HepG2 (cell line): ENCODE measurements around the gene NAP1L4. TPM values are rescaled to one million over a fixed set of nuclear protein-coding genes. Genes with fewer than 3 reads are reported as not detected.

Source experiments
- ATAC-seq: fragments of 200-7000 bp; cut with Tn5 transposase; 3 replicates; pipeline ENCODE4 v1.9.1; 2020; ENCODE audit warnings: mild to moderate bottlenecking, moderate library complexity
- BruUV-seq: library from RNA; stranded (reverse); fragments of 400-500 nt; replicated peaks from 2 replicates; lab custom pipeline; 2021; lab: Mats Ljungman, UMichigan
- CTCF ChIA-PET: fragments of 300-600 bp; formaldehyde crosslinking; extraction: SDS; loops from one replicate; lab custom pipeline; 2021; ENCODE audit warnings: low total read pairs, inconsistent platforms, low intra/inter-chr PET ratio; lab: Yijun Ruan, JAX
- POLR2A ChIA-PET: fragments of 350-600 bp; sonication (Branson Sonifier 250); formaldehyde crosslinking; loops from one replicate; lab custom pipeline; 2020; ENCODE audit warnings: antibody characterized with exemption, inconsistent platforms; lab: Yijun Ruan, JAX
- DNase-seq: peaks from one replicate; pipeline ENCODE4 v3.0.0-alpha.2; 2015; ENCODE audit warnings: low spot score
- FAIRE-seq: peaks from 3 replicates; lab custom pipeline; 2011; peaks lifted over from hg19 to GRCh38; lab: Jason Lieb, UNC
- H2AFZ ChIP-seq: one replicate; pipeline ENCODE4 v1.6.1; 2011; ENCODE audit warnings: low read length, inconsistent platforms
- H3K27ac ChIP-seq: fragments of 300-600 bp; 3 replicates; pipeline ENCODE4 v1.8.0; 2011; ENCODE audit warnings: mixed run types, mild to moderate bottlenecking, mixed read lengths, low read length, inconsistent platforms; ENCODE audit not compliant: insufficient read depth; ENCODE audit errors: extremely low read length
- H3K27me3 ChIP-seq, 2 experiments: fragments of 200-600 bp in 1 of 2; 2 replicates in 1 of 2; 3 replicates in 1 of 2; pipeline versions ENCODE4 v1.6.0 to v1.8.0; 2011; ENCODE audit warnings: low read length in 2 of 2, mild to moderate bottlenecking in 2 of 2, moderate library complexity in 2 of 2, inconsistent platforms in 1 of 2; ENCODE audit not compliant: insufficient read depth in 2 of 2, control insufficient read depth in 1 of 2
- H3K36me3 ChIP-seq, 2 experiments: fragments of 200-600 bp in 1 of 2; replicated peaks in 1 of 2; 2 replicates in 1 of 2; 3 replicates in 1 of 2; pipeline versions ENCODE4 v1.5.1 to v1.8.0; 2011; ENCODE audit warnings: low read length in 2 of 2, inconsistent platforms in 1 of 2; ENCODE audit not compliant: insufficient read depth in 2 of 2, control insufficient read depth in 1 of 2
- H3K4me1 ChIP-seq: 2 replicates; pipeline ENCODE4 v1.5.1; 2012; ENCODE audit warnings: low read length, inconsistent platforms; ENCODE audit not compliant: insufficient read depth
- H3K4me2 ChIP-seq: 2 replicates; pipeline ENCODE4 v1.6.0; 2011; ENCODE audit warnings: low read depth, low read length, inconsistent platforms
- H3K4me3 ChIP-seq, 3 experiments: fragments of 200-600 bp in 1 of 3; sonication (generic), shearing (Covaris generic) in 1 of 3; replicated peaks in 1 of 3; 2 replicates each; pipeline ENCODE4 v1.5.1; 2011 to 2016; ENCODE audit warnings: low read length in 3 of 3, inconsistent platforms in 2 of 3, low read depth in 2 of 3, mild to moderate bottlenecking in 2 of 3, control low read depth in 1 of 3, mixed read lengths in 1 of 3; ENCODE audit not compliant: insufficient read depth in 1 of 3
- H3K79me2 ChIP-seq: one replicate; pipeline ENCODE4 v1.6.1; 2011; ENCODE audit warnings: low read length, inconsistent platforms; ENCODE audit not compliant: insufficient read depth
- H3K9ac ChIP-seq: 2 replicates; pipeline ENCODE4 v1.6.0; 2011; ENCODE audit warnings: mild to moderate bottlenecking, low read depth, low read length, inconsistent platforms; ENCODE audit not compliant: insufficient read depth
- H3K9me3 ChIP-seq: 2 replicates; pipeline ENCODE4 v1.5.1; 2012; ENCODE audit warnings: mild to moderate bottlenecking, low read length
- H4K20me1 ChIP-seq: 2 replicates; pipeline ENCODE4 v1.6.0; 2011; ENCODE audit warnings: inconsistent platforms, mild to moderate bottlenecking, low read length, moderate library complexity; ENCODE audit not compliant: insufficient read depth
- CBX5 ChIP-seq: sonication (generic); formaldehyde crosslinking; IDR thresholded peaks from 2 replicates; pipeline ENCODE4 v1.4.0; 2020; ENCODE audit warnings: missing genetic modification reagents, borderline replicate concordance
- CREM ChIP-seq, 2 experiments: sonication (generic) in 1 of 2; formaldehyde crosslinking in 1 of 2; IDR thresholded peaks; 2 replicates each; pipeline versions ENCODE4 v1.4.0 to v1.6.1; 2016 to 2020; ENCODE audit warnings: antibody characterized with exemption in 1 of 2, mild to moderate bottlenecking in 1 of 2, missing genetic modification reagents in 1 of 2
- EHMT2 ChIP-seq: fragments of 200-600 bp; sonication (generic); IDR thresholded peaks from 2 replicates; pipeline ENCODE4 v1.7.0; 2017; ENCODE audit warnings: antibody characterized with exemption, low read depth, low read length, borderline replicate concordance
- FOXO1 ChIP-seq: sonication (generic); formaldehyde crosslinking; IDR thresholded peaks from 2 replicates; pipeline ENCODE4 v1.4.0; 2020; ENCODE audit warnings: missing genetic modification reagents
- FOXO4 ChIP-seq: sonication (generic); formaldehyde crosslinking; conservative IDR thresholded peaks from 2 replicates; pipeline ENCODE4 v1.8.1; 2023; ENCODE audit warnings: missing genetic modification reagents
- HNRNPK ChIP-seq: fragments of 200-400 bp; formaldehyde crosslinking; IDR thresholded peaks from 2 replicates; pipeline ENCODE4 v1.6.1; 2018; ENCODE audit warnings: low read length, low read depth, moderate library complexity, mild to moderate bottlenecking; ENCODE audit not compliant: poor library complexity, severe bottlenecking
- JARID2 ChIP-seq: sonication (generic); formaldehyde crosslinking; IDR thresholded peaks from 2 replicates; pipeline ENCODE4 v1.8.1; 2023; ENCODE audit warnings: missing genetic modification reagents, inconsistent platforms; ENCODE audit not compliant: insufficient replicate concordance
- JUN ChIP-seq: sonication (generic); formaldehyde crosslinking; IDR thresholded peaks from 2 replicates; pipeline ENCODE4 v1.4.0; 2020; ENCODE audit warnings: mild to moderate bottlenecking, missing genetic modification reagents
- KLF13 ChIP-seq: sonication (generic); formaldehyde crosslinking; IDR thresholded peaks from 2 replicates; pipeline ENCODE4 v1.4.0; 2020; ENCODE audit warnings: mild to moderate bottlenecking, missing genetic modification reagents
- NPAS2 ChIP-seq: sonication (generic); formaldehyde crosslinking; IDR thresholded peaks from 2 replicates; pipeline ENCODE4 v1.8.0; 2022; ENCODE audit warnings: mild to moderate bottlenecking, missing genetic modification reagents, borderline replicate concordance
- TEAD3 ChIP-seq: optimal IDR thresholded peaks from 2 replicates; pipeline ENCODE3; 2016; ENCODE audit warnings: borderline replicate concordance
- TRIM24 ChIP-seq: sonication (generic); formaldehyde crosslinking; IDR thresholded peaks from 2 replicates; pipeline ENCODE4 v1.8.0; 2022; ENCODE audit warnings: mild to moderate bottlenecking, missing genetic modification reagents
- ZMYM2 ChIP-seq: sonication (generic); formaldehyde crosslinking; IDR thresholded peaks from 2 replicates; pipeline ENCODE4 v1.8.0; 2022; ENCODE audit warnings: mild to moderate bottlenecking, missing genetic modification reagents
- ZNF121 ChIP-seq: sonication (generic); formaldehyde crosslinking; IDR thresholded peaks from 2 replicates; pipeline ENCODE4 v1.5.0; 2020; ENCODE audit warnings: mild to moderate bottlenecking, missing genetic modification reagents
- ZNF17 ChIP-seq: sonication (generic); formaldehyde crosslinking; IDR thresholded peaks from 2 replicates; pipeline ENCODE4 v1.5.0; 2020; ENCODE audit warnings: mild to moderate bottlenecking, missing genetic modification reagents
- ZNF746 ChIP-seq: sonication (generic); formaldehyde crosslinking; IDR thresholded peaks from 2 replicates; pipeline ENCODE4 v1.8.0; 2022; ENCODE audit warnings: mild to moderate bottlenecking, missing genetic modification reagents
- ZNF772 ChIP-seq: sonication (generic); formaldehyde crosslinking; IDR thresholded peaks from 2 replicates; pipeline ENCODE4 v1.5.0; 2020; ENCODE audit warnings: mild to moderate bottlenecking, missing genetic modification reagents
- ZNF777 ChIP-seq: sonication (generic); formaldehyde crosslinking; IDR thresholded peaks from 2 replicates; pipeline ENCODE4 v1.4.0; 2020; ENCODE audit warnings: missing genetic modification reagents
- ZNF782 ChIP-seq: sonication (generic); formaldehyde crosslinking; IDR thresholded peaks from 2 replicates; pipeline ENCODE4 v1.4.0; 2020; ENCODE audit warnings: missing genetic modification reagents, mild to moderate bottlenecking, borderline replicate concordance
- WGBS: methylation state at CpG from one replicate; pipeline ENCODE4 v1.1.6; 2017; ENCODE audit warnings: low lambda C conversion rate; 5-methylcytosine and 5-hydroxymethylcytosine counted together
- in situ Hi-C: cut with HindIII; loops from 2 replicates; pipeline ENCODE4 v1.10.0; 2017; ENCODE audit warnings: low pct_unique_long_range_greater_than_20kb; ENCODE audit not compliant: extremely low pct_ligation_motif_present
- intact Hi-C: fragments of 100-400 bp; cut with micrococcal nuclease; formaldehyde crosslinking; loops from one replicate; pipeline ENCODE4 v1.10.0; 2022; ENCODE audit not compliant: unreplicated experiment
- polyA plus RNA-seq, 8 experiments: library from polyadenylated mRNA; depleted of rRNA in 3 of 8; stranded (reverse) in 7 of 8; unstranded in 1 of 8; fragments of >200 nt; fragmentation: Illumina TruSeq in 4 of 8; extraction: Trizol in 4 of 8; gene quantifications; 2 replicates each; pipeline versions ENCODE4 v1.2.1 to v1.2.3, GENCODE V29; 2011 to 2016; ENCODE audit warnings: low read depth in 4 of 8, missing spikeins in 1 of 8, mixed read lengths in 1 of 8; ENCODE audit not compliant: insufficient read depth in 1 of 8
- total RNA-seq, 5 experiments: library from RNA; depleted of rRNA; stranded (reverse); fragments of >200 nt; fragmentation: Illumina TruSeq; extraction: Trizol; gene quantifications; 2 replicates each; pipeline ENCODE4 v1.2.3, GENCODE V29; 2016; ENCODE audit warnings: low read depth in 1 of 5
- TF ChIP-seq, protein P1 (sequence below): sonication (generic); formaldehyde crosslinking; IDR thresholded peaks from 2 replicates; pipeline ENCODE4 v1.4.0; 2020; ENCODE audit warnings: missing genetic modification reagents

Gene NAP1L4
- total and polyA plus RNA-seq, 2 of the 13 experiments (the other 11 are each of a cell fraction or from before 2014, with no cell fraction given): 64.0 to 186 TPM

- TF ChIP-seq ZMYM2 (peak; percentile 74; the same call in 1 of the 2 replicates), EHMT2 (no peak), ZNF746 (CRISPR knock-in tag) (no peak), ZNF17 (CRISPR knock-in tag) (no peak)
Observed at GRCh38 chr11:2929950-2930703, 62.0 kb downstream of the NAP1L4 start (continued).

- Histone ChIP-seq H4K20me1 (no peaks in the 10 kb centered on the region), H3K79me2 (no peaks in the 10 kb centered on the region), H3K36me3 (no peaks in the 10 kb centered on the region), H3K9me3 (no peaks in the 10 kb centered on the region), H2AFZ (no peak overlapping the region), H3K4me3 (peak overlapping the region in 2 of 3 experiments; percentile 25 to 70; a peak in 2 of 6 replicates), H3K4me2 (peak overlapping the region; percentile 88), H3K27me3 (peaks cover 7 to 32% of the 10 kb centered on the region in 2 experiments), H3K4me1 (peaks cover 20% of the 10 kb centered on the region), H3K27ac (no peak overlapping the region), H3K9ac (peak overlapping the region; percentile 47; the same call in 1 of the 2 replicates)
- no peak for DNase-seq
- WGBS: 55% methylated on average over 25 of the region's 48 CpGs
- CTCF ChIA-PET: interaction anchor here (1.6 to 1.7 kb wide), 3 partner anchors 37 to 397 kb away, joined by 5 to 15 read pairs (median 11); no protein-coding TSS in a partner anchor
- POLR2A ChIA-PET: interaction anchor here (1.1 to 2.3 kb wide), 3 partner anchors 27 to 63 kb away, joined by 4 to 18 read pairs (median 5); partner anchors contain the start of gene NAP1L4
- no TSS peak for BruUV-seq
- peak; percentile 2; the same call in 1 of the 3 replicates for ATAC-seq
- intact Hi-C loops (no loop called here), in situ Hi-C loops (no loop called here)
- no peak for FAIRE-seq
- TF ChIP-seq ZNF772 (CRISPR knock-in tag) (no peak), CREM (IDR thresholded peaks at IDR 0.05) (no peak), CREM (CRISPR knock-in tag; IDR thresholded peaks at IDR 0.05) (no peak), JUN (CRISPR knock-in tag) (no peak), JARID2 (CRISPR knock-in tag) (no peak), FOXO4 (no peak), CBX5 (CRISPR knock-in tag) (no peak), FOXO1 (CRISPR knock-in tag) (no peak), ZNF782 (CRISPR knock-in tag) (no peak), KLF13 (CRISPR knock-in tag) (no peak), ZNF777 (CRISPR knock-in tag) (peak; percentile 75; the same call in 1 of the 2 replicates), NPAS2 (CRISPR knock-in tag) (no peak), TEAD3 (CRISPR knock-in tag) (no peak), HNRNPK (peak; percentile 24), ZNF121 (CRISPR knock-in tag) (peak; percentile 45; the same call in 1 of the 2 replicates), TRIM24 (no peak)
- TF ChIP-seq, protein P1, sequence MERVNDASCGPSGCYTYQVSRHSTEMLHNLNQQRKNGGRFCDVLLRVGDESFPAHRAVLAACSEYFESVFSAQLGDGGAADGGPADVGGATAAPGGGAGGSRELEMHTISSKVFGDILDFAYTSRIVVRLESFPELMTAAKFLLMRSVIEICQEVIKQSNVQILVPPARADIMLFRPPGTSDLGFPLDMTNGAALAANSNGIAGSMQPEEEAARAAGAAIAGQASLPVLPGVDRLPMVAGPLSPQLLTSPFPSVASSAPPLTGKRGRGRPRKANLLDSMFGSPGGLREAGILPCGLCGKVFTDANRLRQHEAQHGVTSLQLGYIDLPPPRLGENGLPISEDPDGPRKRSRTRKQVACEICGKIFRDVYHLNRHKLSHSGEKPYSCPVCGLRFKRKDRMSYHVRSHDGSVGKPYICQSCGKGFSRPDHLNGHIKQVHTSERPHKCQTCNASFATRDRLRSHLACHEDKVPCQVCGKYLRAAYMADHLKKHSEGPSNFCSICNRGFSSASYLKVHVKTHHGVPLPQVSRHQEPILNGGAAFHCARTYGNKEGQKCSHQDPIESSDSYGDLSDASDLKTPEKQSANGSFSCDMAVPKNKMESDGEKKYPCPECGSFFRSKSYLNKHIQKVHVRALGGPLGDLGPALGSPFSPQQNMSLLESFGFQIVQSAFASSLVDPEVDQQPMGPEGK (CRISPR knock-in tag): no peak
Observed at GRCh38 chr11:2929531-2929949, 62.6 kb downstream of the NAP1L4 start.
